K562 (cell line): ENCODE data around the gene ITGAD. TPM values are rescaled to one million over a fixed set of nuclear protein-coding genes. Genes with fewer than 3 reads are reported as not detected.

Experiments
- ATAC-seq: fragments of 200-7000 bp; cut with Tn5 transposase; 3 replicates; pipeline ENCODE4 v1.9.1; 2020; ENCODE audit warnings: moderate library complexity
- BruUV-seq: library from RNA; stranded (reverse); fragments of 400-500 nt; replicated peaks from 2 replicates; lab custom pipeline; 2021; lab: Mats Ljungman, UMichigan
- CTCF ChIA-PET: fragments of 300-600 bp; formaldehyde crosslinking; extraction: SDS; loops from one replicate; lab custom pipeline; 2021; ENCODE audit warnings: low intra/inter-chr PET ratio; lab: Yijun Ruan, JAX
- POLR2A ChIA-PET: fragments of 300-600, 350-650 bp; sonication (Branson Sonifier 250); formaldehyde crosslinking; extraction: SDS; loops from one replicate; lab custom pipeline; 2021; ENCODE audit warnings: antibody characterized with exemption, inconsistent platforms; lab: Yijun Ruan, JAX
- DNase-seq, 4 experiments: peaks; one replicate each; pipeline versions ENCODE4 v3.0.0 to v3.0.0-alpha.2; 2011 to 2018; ENCODE audit warnings: low spot score in 3 of 4, mixed read lengths in 3 of 4; ENCODE audit errors: extremely low read depth in 1 of 4
- FAIRE-seq: peaks from 2 replicates; lab custom pipeline; 2011; peaks lifted over from hg19 to GRCh38; lab: Jason Lieb, UNC
- H2AFZ ChIP-seq: 2 replicates; pipeline ENCODE4 v1.6.0; 2011; ENCODE audit warnings: low read depth, low read length, control low read depth, inconsistent platforms
- H3K27ac ChIP-seq: fragments of 200-600 bp; 3 replicates; pipeline ENCODE4 v1.8.0; 2011; ENCODE audit warnings: low read depth, mild to moderate bottlenecking, control low read depth, inconsistent platforms, low read length, moderate library complexity, mixed read lengths; ENCODE audit errors: extremely low read depth
- H3K27me3 ChIP-seq, 2 experiments: fragments of 300-600 bp in 1 of 2; 2 replicates in 1 of 2; 3 replicates in 1 of 2; pipeline versions ENCODE4 v1.6.0 to v1.8.0; 2011; ENCODE audit warnings: inconsistent platforms in 2 of 2, low read length in 2 of 2, mild to moderate bottlenecking in 1 of 2, mixed read lengths in 1 of 2, moderate library complexity in 1 of 2; ENCODE audit not compliant: control insufficient read depth in 2 of 2, insufficient read depth in 2 of 2
- H3K36me3 ChIP-seq: fragments of 300-600 bp; 3 replicates; pipeline ENCODE4 v1.8.0; 2011; ENCODE audit warnings: mild to moderate bottlenecking, low read length, inconsistent platforms; ENCODE audit not compliant: control insufficient read depth, insufficient read depth
- H3K4me1 ChIP-seq, 2 experiments: fragments of 200-600 bp in 1 of 2; replicated peaks in 1 of 2; 2 replicates in 1 of 2; 3 replicates in 1 of 2; pipeline versions ENCODE4 v1.5.1 to v1.8.0; 2011; ENCODE audit warnings: inconsistent platforms in 2 of 2, low read length in 2 of 2, mild to moderate bottlenecking in 1 of 2, mixed read lengths in 1 of 2, moderate library complexity in 1 of 2; ENCODE audit not compliant: control insufficient read depth in 2 of 2, insufficient read depth in 2 of 2
- H3K4me2 ChIP-seq: 2 replicates; pipeline ENCODE4 v1.6.1; 2011; ENCODE audit warnings: low read length, control low read depth, inconsistent platforms, mixed read lengths; ENCODE audit not compliant: insufficient read depth
- H3K4me3 ChIP-seq: fragments of 200-600 bp; sonication (generic), shearing (Covaris generic); 2 replicates; pipeline ENCODE4 v1.5.1; 2016; ENCODE audit warnings: control low read depth, inconsistent platforms
- H3K79me2 ChIP-seq: fragments of 200-600 bp; 3 replicates; pipeline ENCODE4 v1.8.0; 2011; ENCODE audit warnings: low read length, inconsistent platforms; ENCODE audit not compliant: control insufficient read depth, insufficient read depth
- H3K9ac ChIP-seq, 2 experiments: 2 replicates each; pipeline versions ENCODE4 v1.6.0 to v1.6.1; 2011; ENCODE audit warnings: low read depth in 2 of 2, low read length in 2 of 2, control low read depth in 1 of 2, inconsistent platforms in 1 of 2, mild to moderate bottlenecking in 1 of 2, mixed read lengths in 1 of 2; ENCODE audit not compliant: insufficient read depth in 1 of 2
- H3K9me1 ChIP-seq: one replicate; pipeline ENCODE4 v1.6.0; 2011; ENCODE audit warnings: inconsistent platforms, mild to moderate bottlenecking, low read length, moderate library complexity; ENCODE audit not compliant: control insufficient read depth, insufficient read depth
- H3K9me3 ChIP-seq: replicated peaks from 2 replicates; pipeline ENCODE4 v1.5.1; 2011; ENCODE audit warnings: low read depth, low read length, inconsistent platforms; ENCODE audit not compliant: control insufficient read depth, insufficient read depth
- H4K20me1 ChIP-seq: replicated peaks from 2 replicates; pipeline ENCODE4 v1.6.1; 2011; ENCODE audit warnings: low read length, inconsistent platforms, mixed read lengths; ENCODE audit not compliant: control insufficient read depth, insufficient read depth
- BCOR ChIP-seq: fragments of 450-650 bp; IDR thresholded peaks from 2 replicates; pipeline ENCODE4 v1.6.1; 2016
- CBX2 ChIP-seq: fragments of 200-600 bp; sonication (generic); IDR thresholded peaks from one replicate; pipeline ENCODE4 v1.6.1; 2012; ENCODE audit warnings: mild to moderate bottlenecking, low read length, inconsistent platforms; ENCODE audit not compliant: insufficient read depth, poor library complexity, severe bottlenecking
- HDGF ChIP-seq: fragments of 450-650 bp; IDR thresholded peaks from 2 replicates; pipeline ENCODE4 v1.6.1; 2016
- MEF2D ChIP-seq: conservative IDR thresholded peaks from 2 replicates; pipeline ENCODE4 v1.6.1; 2016; ENCODE audit warnings: low read depth, missing genetic modification characterization, missing compliant biosample characterization
- NCOA1 ChIP-seq: fragments of 450-650 bp; IDR thresholded peaks from 2 replicates; pipeline ENCODE4 v1.6.1; 2016; ENCODE audit warnings: low read depth
- RAD21 ChIP-seq, 2 experiments: fragments of 250-450 bp in 1 of 2; fragments of 450-650 bp in 1 of 2; sonication (Bioruptor Pico) in 1 of 2; formaldehyde crosslinking in 1 of 2; IDR thresholded peaks in 1 of 2; conservative IDR thresholded peaks in 1 of 2; 2 replicates each; pipeline versions ENCODE4 v1.4.0 to v1.8.0; 2020 to 2022; ENCODE audit warnings: mild to moderate bottlenecking in 2 of 2, moderate library complexity in 1 of 2
- RFX7 ChIP-seq: fragments of 250-450 bp; sonication (Bioruptor Pico); IDR thresholded peaks from 2 replicates; pipeline ENCODE4 v1.5.1; 2021; ENCODE audit warnings: mild to moderate bottlenecking
- SIX5 ChIP-seq, 2 experiments: IDR thresholded peaks; 2 replicates each; pipeline ENCODE4 v1.6.1; 2011; ENCODE audit warnings: low read length in 2 of 2, borderline replicate concordance in 1 of 2, low read depth in 1 of 2, mild to moderate bottlenecking in 1 of 2, moderate library complexity in 1 of 2; ENCODE audit not compliant: insufficient read depth in 1 of 2
- SNIP1 ChIP-seq: fragments of 450-650 bp; IDR thresholded peaks from 2 replicates; pipeline ENCODE4 v1.7.1; 2017; ENCODE audit warnings: low read depth, mild to moderate bottlenecking
- THAP12 ChIP-seq: fragments of 250-450 bp; sonication (Bioruptor Pico); IDR thresholded peaks from 2 replicates; pipeline ENCODE4 v1.9.0; 2021; ENCODE audit warnings: mild to moderate bottlenecking, inconsistent platforms
- XRCC3 ChIP-seq: fragments of 450-650 bp; IDR thresholded peaks from 2 replicates; pipeline ENCODE4 v1.6.1; 2017; ENCODE audit warnings: mild to moderate bottlenecking, moderate library complexity
- ZBTB1 ChIP-seq: sonication (generic); formaldehyde crosslinking; IDR thresholded peaks from 2 replicates; pipeline ENCODE4 v1.8.1; 2023; ENCODE audit warnings: missing genetic modification reagents, low read depth, mild to moderate bottlenecking, borderline replicate concordance
- ZC3H4 ChIP-seq: sonication (generic); formaldehyde crosslinking; IDR thresholded peaks from 2 replicates; pipeline ENCODE4 v1.9.0; 2021; ENCODE audit warnings: missing genetic modification reagents, borderline replicate concordance
- ZKSCAN3 ChIP-seq: fragments of 250-450 bp; sonication (Bioruptor Pico); IDR thresholded peaks from 2 replicates; pipeline ENCODE4 v1.4.0; 2020
- ZNF584 ChIP-seq: fragments of 200-800 bp; sonication (Bioruptor generic); IDR thresholded peaks from 2 replicates; pipeline ENCODE4 v1.6.1; 2016; ENCODE audit warnings: low read depth, mild to moderate bottlenecking, missing genetic modification characterization, missing compliant biosample characterization
- WGBS: fragments of 100-300 bp; shearing (Covaris generic); methylation state at CpG from one replicate; pipeline ENCODE4 v1.1.6; 2016; ENCODE audit warnings: low coverage, mixed read lengths; ENCODE audit not compliant: insufficient coverage; ENCODE audit errors: missing lambda C conversion rate; 5-methylcytosine and 5-hydroxymethylcytosine counted together
- in situ Hi-C: fragments of 300-500 bp; cut with MboI; formaldehyde crosslinking; loops from 4 replicates; pipeline ENCODE4 v1.15.0; 2018; ENCODE audit warnings: inconsistent platforms, mixed read lengths
- intact Hi-C: fragments of 100-400 bp; cut with micrococcal nuclease; formaldehyde crosslinking; loops from 2 replicates; pipeline ENCODE4 v1.14.2; 2022
- polyA plus RNA-seq, 8 experiments: library from polyadenylated mRNA; depleted of rRNA in 4 of 8; stranded (reverse) in 5 of 8; unstranded in 3 of 8; fragments of >200 nt; fragmentation: Nextera tagmentation in 2 of 8; fragmentation: Illumina TruSeq in 1 of 8; extraction: Ambion mirVana in 2 of 8; extraction: Trizol in 1 of 8; gene quantifications; 2 replicates each; pipeline versions ENCODE4 v1.2.1 to v1.2.3, GENCODE V29; 2011 to 2014; ENCODE audit warnings: inconsistent platforms in 1 of 8, missing spikeins in 1 of 8
- total RNA-seq, 7 experiments: library from RNA; depleted of rRNA in 6 of 7; stranded (reverse); fragments of >200 nt in 6 of 7; fragmentation: Illumina TruSeq in 2 of 7; extraction: Trizol in 2 of 7; gene quantifications; 2 replicates each; pipeline versions ENCODE4 v1.2.1 to v1.2.3, GENCODE V29; 2011 to 2021; ENCODE audit warnings: low replicate concordance in 1 of 7
- TF ChIP-seq, protein P1 (sequence below), 2 experiments: IDR thresholded peaks; 2 replicates each; pipeline ENCODE4 v1.6.1; 2012; ENCODE audit warnings: improper control_type of control experiment in 2 of 2, low read depth in 2 of 2, low read length in 2 of 2, borderline replicate concordance in 1 of 2

ITGAD gene
- total and polyA plus RNA-seq, 9 of the 15 experiments (the other 6 are each of a cell fraction or from before 2014, with no cell fraction given): not detected

DNA sequence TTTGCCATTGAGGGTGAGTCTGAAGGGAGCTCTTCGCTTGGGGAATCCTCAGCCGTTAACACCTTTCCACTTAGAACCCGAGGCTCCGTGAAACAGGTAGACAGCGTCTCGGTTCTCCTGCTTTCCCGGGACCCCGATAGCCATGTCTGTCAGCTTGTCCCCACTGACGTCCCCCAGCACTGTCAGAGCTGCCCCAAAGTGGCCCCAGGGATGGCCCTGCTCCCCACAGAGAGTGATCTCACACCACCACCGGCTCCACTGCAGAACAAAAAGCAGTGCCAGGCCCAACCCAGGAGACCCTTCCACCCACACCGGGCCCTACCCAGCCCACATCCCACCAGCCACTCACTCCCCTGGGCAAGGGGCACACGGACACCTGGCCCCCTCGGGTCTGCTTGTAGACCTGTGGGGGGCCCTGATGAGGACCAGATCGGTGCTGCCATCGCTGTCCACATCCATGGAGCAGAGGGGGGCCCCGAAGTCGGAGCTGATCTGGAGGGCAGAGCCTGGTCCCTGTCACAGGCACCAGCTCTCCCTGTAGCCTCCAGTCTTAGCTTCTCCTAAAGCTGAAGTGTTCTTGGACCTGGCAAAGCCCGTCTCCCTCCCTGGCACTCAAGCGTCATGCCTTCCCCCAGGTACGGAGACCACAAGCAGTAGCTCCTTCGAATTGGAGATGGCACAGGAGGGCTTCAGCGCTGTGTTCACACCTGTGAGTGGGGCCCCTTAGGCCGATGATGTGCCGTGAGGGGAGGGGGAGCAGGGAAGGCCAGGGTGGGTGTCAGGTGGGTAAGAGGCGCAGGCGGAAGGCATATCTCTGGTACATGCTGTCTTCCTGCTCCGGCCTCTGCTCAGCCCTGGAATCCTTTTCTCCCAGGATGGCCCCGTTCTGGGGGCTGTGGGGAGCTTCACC lies 31.7 kb upstream of the ITGAD start:
- 7% methylated on average over 19 of the region's 28 CpGs for WGBS
- CTCF ChIA-PET: no interaction called here
- H3K9ac ChIP-seq: no peak overlapping the region
- POLR2A ChIA-PET: interaction anchor here (0.6 to 0.8 kb wide), 3 partner anchors 15 to 985 kb away, joined by 3 to 4 read pairs (median 3); no protein-coding TSS in a partner anchor
- H2AFZ ChIP-seq: no peak overlapping the region
- no peaks in the 10 kb centered on the region for H3K9me1 ChIP-seq
- ATAC-seq: no peak
- H4K20me1 ChIP-seq: no peaks in the 10 kb centered on the region
- H3K4me1 ChIP-seq: peaks cover 0 to 13% of the 10 kb centered on the region in 2 experiments; a peak in 2 of 5 replicates
- no peak for FAIRE-seq
- no peak overlapping the region for H3K27ac ChIP-seq
- intact Hi-C loops: no loop called here
- H3K4me2 ChIP-seq: no peak overlapping the region
- no peaks in the 10 kb centered on the region for H3K9me3 ChIP-seq
- no peak overlapping the region for H3K4me3 ChIP-seq
- H3K36me3 ChIP-seq: no peaks in the 10 kb centered on the region
- peaks cover 4 to 36% of the 10 kb centered on the region in 2 experiments; a peak in 4 of 5 replicates for H3K27me3 ChIP-seq
- BruUV-seq: no TSS peak
- H3K79me2 ChIP-seq: no peaks in the 10 kb centered on the region
- in situ Hi-C loops: no loop called here
- no peak for DNase-seq
- TF ChIP-seq RAD21 (CRISPR knock-in tag; conservative IDR thresholded peaks at IDR 0.05 in 1 of 2, IDR thresholded peaks at IDR 0.05 in 1 of 2) (no peak), BCOR (no peak), HDGF (no peak), MEF2D (tag) (no peak), ZKSCAN3 (CRISPR knock-in tag) (no peak), ZBTB1 (CRISPR knock-in tag) (no peak), THAP12 (no peak), SNIP1 (no peak), RFX7 (no peak), SIX5 (IDR thresholded peaks at IDR 0.05; ENCODE audit: borderline replicate concordance in 1 of 2, insufficient read depth in 1 of 2, low read depth in 1 of 2, low read length in 2 of 2) (no peak), ZC3H4 (CRISPR knock-in tag) (no peak), ZNF584 (no peak), NCOA1 (no peak), CBX2 (no peak), XRCC3 (no peak)
- TF ChIP-seq, protein P1, sequence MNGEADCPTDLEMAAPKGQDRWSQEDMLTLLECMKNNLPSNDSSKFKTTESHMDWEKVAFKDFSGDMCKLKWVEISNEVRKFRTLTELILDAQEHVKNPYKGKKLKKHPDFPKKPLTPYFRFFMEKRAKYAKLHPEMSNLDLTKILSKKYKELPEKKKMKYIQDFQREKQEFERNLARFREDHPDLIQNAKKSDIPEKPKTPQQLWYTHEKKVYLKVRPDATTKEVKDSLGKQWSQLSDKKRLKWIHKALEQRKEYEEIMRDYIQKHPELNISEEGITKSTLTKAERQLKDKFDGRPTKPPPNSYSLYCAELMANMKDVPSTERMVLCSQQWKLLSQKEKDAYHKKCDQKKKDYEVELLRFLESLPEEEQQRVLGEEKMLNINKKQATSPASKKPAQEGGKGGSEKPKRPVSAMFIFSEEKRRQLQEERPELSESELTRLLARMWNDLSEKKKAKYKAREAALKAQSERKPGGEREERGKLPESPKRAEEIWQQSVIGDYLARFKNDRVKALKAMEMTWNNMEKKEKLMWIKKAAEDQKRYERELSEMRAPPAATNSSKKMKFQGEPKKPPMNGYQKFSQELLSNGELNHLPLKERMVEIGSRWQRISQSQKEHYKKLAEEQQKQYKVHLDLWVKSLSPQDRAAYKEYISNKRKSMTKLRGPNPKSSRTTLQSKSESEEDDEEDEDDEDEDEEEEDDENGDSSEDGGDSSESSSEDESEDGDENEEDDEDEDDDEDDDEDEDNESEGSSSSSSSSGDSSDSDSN (IDR thresholded peaks at IDR 0.05; ENCODE audit: borderline replicate concordance in 1 of 2, low read depth in 2 of 2, low read length in 2 of 2): no peak
